ENCODE results near the gene STK25.
A peak's percentile ranks its signal among the peaks of the same experiment; 100 is the strongest.

Gene STK25

GRCh38 chr2:241489733-241490680, 18.4 kb downstream of the STK25 start:
- H3K27ac ChIP-seq (ENCODE audit: extremely low read depth, low read depth, low read length), result no peak overlapping the region
- peaks cover 2 to 58% of the 10 kb centered on the region in 2 experiments; a peak in 2 of 3 replicates for H3K36me3 ChIP-seq (ENCODE audit: control insufficient read depth in 2 of 2, insufficient read depth in 1 of 2, low read length in 2 of 2)
- H3K4me3 ChIP-seq (ENCODE audit: low read depth, low read length), result no peak overlapping the region
- H3K9me3 ChIP-seq (ENCODE audit: control insufficient read depth, insufficient read depth, low read depth, low read length), result no peaks in the 10 kb centered on the region
- no peaks in the 10 kb centered on the region for H3K4me1 ChIP-seq (ENCODE audit: control insufficient read depth, insufficient read depth, low read length)
- TF ChIP-seq ZIC2 (tag by site-specific recombination; IDR thresholded peaks at IDR 0.05) (peak; percentile 71), ZNF184 (tag by site-specific recombination; IDR thresholded peaks at IDR 0.05) (no peak)
- POLR2A ChIA-PET, result interaction anchor here (0.9 kb wide), 1 partner anchor 14 kb away, joined by 3 read pairs; no protein-coding TSS in a partner anchor
- CTCF ChIA-PET, result no interaction called here

- H3K4me1 ChIP-seq (ENCODE audit: control insufficient read depth, insufficient read depth, low read length), result no peaks in the 10 kb centered on the region
- POLR2A ChIA-PET, result no interaction called here
- no peaks in the 10 kb centered on the region for H3K9me3 ChIP-seq (ENCODE audit: control insufficient read depth, insufficient read depth, low read depth, low read length)
- H3K4me3 ChIP-seq (ENCODE audit: low read depth, low read length), result no peak overlapping the region
- H3K36me3 ChIP-seq (ENCODE audit: control insufficient read depth in 2 of 2, insufficient read depth in 1 of 2, low read length in 2 of 2), result peaks cover 0 to 57% of the 10 kb centered on the region in 2 experiments; a peak in 2 of 3 replicates
- no peak overlapping the region for H3K27ac ChIP-seq (ENCODE audit: extremely low read depth, low read depth, low read length)
- TF ChIP-seq ZNF146 (tag by site-specific recombination; IDR thresholded peaks at IDR 0.05) (no peak), ZBTB6 (tag by site-specific recombination; IDR thresholded peaks at IDR 0.05) (no peak), ZNF48 (tag by site-specific recombination; IDR thresholded peaks at IDR 0.05) (no peak), PBX3 (CRISPR knock-in tag; IDR thresholded peaks at IDR 0.05) (no peak), ZNF677 (tag by site-specific recombination; IDR thresholded peaks at IDR 0.05) (no peak), ZIC2 (tag by site-specific recombination; IDR thresholded peaks at IDR 0.05) (no peak), ZNF623 (tag by site-specific recombination; IDR thresholded peaks at IDR 0.05) (no peak), ZSCAN30 (tag by site-specific recombination; IDR thresholded peaks at IDR 0.05) (no peak), GFI1B (tag by site-specific recombination; IDR thresholded peaks at IDR 0.05) (no peak), ZNF645 (tag by site-specific recombination; IDR thresholded peaks at IDR 0.05) (no peak), ZSCAN23 (tag by site-specific recombination; IDR thresholded peaks at IDR 0.05) (no peak), ZNF423 (tag by site-specific recombination; IDR thresholded peaks at IDR 0.05) (no peak), ZNF114 (tag by site-specific recombination; IDR thresholded peaks at IDR 0.05) (no peak), ZNF548 (tag by site-specific recombination; IDR thresholded peaks at IDR 0.05) (no peak), ZFP37 (tag by site-specific recombination; IDR thresholded peaks at IDR 0.05) (no peak), ZNF433 (tag by site-specific recombination; IDR thresholded peaks at IDR 0.05; ENCODE audit: low read depth) (no peak), ZNF239 (tag by site-specific recombination; IDR thresholded peaks at IDR 0.05) (no peak)
- CTCF ChIA-PET, result interaction anchor here (0.6 kb wide), 1 partner anchor 110 kb away, joined by 4 read pairs; no protein-coding TSS in a partner anchor
Measured at GRCh38 chr2:241489088-241489487, 19.3 kb downstream of the STK25 start.
